B cell (primary cell): ENCODE results near the gene EXOSC10.

Experiments
- EZH2 ChIP-seq: IDR thresholded peaks from 2 replicates; pipeline ENCODE4 v1.6.1; 2012; ENCODE audit warnings: borderline replicate concordance, low read depth, mild to moderate bottlenecking, moderate library complexity, low read length; ENCODE audit not compliant: insufficient read depth, poor library complexity, severe bottlenecking
- TF ChIP-seq, protein P1 (sequence below): fragments of 200-600 bp; IDR thresholded peaks from one replicate; pipeline ENCODE4 v1.8.0; 2022; ENCODE audit warnings: antibody characterized with exemption, mild to moderate bottlenecking

DNA sequence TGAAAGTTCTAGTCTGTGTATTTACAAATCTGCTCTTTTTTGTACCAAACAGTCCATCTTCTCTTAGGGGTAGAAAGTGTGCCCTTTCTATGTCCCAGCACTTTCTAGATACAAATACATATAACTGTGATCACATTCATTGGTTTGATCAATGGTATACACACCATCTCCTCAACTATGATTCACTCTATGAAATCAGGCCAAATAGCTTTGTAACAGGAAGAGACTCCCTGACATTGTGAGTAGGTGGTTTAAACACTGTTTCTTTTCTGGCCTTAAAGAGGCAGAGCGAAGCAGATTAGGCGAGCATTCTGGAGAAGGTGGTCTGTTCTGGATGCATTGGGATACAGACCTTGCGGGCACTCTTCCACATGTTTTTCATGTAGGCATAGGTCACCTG, 39.3 kb upstream of the EXOSC10 start:
- TF ChIP-seq, protein P1, sequence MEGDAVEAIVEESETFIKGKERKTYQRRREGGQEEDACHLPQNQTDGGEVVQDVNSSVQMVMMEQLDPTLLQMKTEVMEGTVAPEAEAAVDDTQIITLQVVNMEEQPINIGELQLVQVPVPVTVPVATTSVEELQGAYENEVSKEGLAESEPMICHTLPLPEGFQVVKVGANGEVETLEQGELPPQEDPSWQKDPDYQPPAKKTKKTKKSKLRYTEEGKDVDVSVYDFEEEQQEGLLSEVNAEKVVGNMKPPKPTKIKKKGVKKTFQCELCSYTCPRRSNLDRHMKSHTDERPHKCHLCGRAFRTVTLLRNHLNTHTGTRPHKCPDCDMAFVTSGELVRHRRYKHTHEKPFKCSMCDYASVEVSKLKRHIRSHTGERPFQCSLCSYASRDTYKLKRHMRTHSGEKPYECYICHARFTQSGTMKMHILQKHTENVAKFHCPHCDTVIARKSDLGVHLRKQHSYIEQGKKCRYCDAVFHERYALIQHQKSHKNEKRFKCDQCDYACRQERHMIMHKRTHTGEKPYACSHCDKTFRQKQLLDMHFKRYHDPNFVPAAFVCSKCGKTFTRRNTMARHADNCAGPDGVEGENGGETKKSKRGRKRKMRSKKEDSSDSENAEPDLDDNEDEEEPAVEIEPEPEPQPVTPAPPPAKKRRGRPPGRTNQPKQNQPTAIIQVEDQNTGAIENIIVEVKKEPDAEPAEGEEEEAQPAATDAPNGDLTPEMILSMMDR, result no peak
- no peak for TF ChIP-seq EZH2
